Mucosa of descending colon (tissue), 3 donors: Measurements from ENCODE around the gene GNAS-AS1. TPM values are rescaled to one million over a fixed set of nuclear protein-coding genes. Genes with fewer than 3 reads are reported as not detected.

Source experiments
- ATAC-seq: fragments of 200-7000 bp; cut with Tn5 transposase; one replicate; pipeline ENCODE4 v1.9.1; 2020; ENCODE audit warnings: mild to moderate bottlenecking, moderate library complexity
- DNase-seq, 3 donors: peaks; one replicate each; pipeline ENCODE4 v3.0.0-alpha.2; 2020
- H3K36me3 ChIP-seq: fragments of 200-600 bp; one replicate; pipeline ENCODE4 v1.8.0; 2021; ENCODE audit warnings: low read depth, mild to moderate bottlenecking
- H3K4me1 ChIP-seq: fragments of 200-600 bp; one replicate; pipeline ENCODE4 v1.8.0; 2021; ENCODE audit warnings: low read depth, mild to moderate bottlenecking
- H3K4me3 ChIP-seq: fragments of 200-600 bp; one replicate; pipeline ENCODE4 v1.8.0; 2021; ENCODE audit warnings: mild to moderate bottlenecking
- H3K9me3 ChIP-seq: fragments of 200-600 bp; one replicate; pipeline ENCODE4 v1.8.0; 2021; ENCODE audit warnings: mild to moderate bottlenecking
- intact Hi-C, 2 donors: fragments of 100-400 bp; cut with DNase I in 1 of 2; cut with micrococcal nuclease in 1 of 2; formaldehyde crosslinking; loops; one replicate each; pipeline versions ENCODE4 v1.11.0 to v1.11.1; 2022; cut with DNase I, micrococcal nuclease
- total RNA-seq, 3 donors: library from RNA; stranded (reverse); fragmentation: NEBNext Ultra II Directional in 2 of 3; extraction: Animal tissue kit (Norgen Biotek cat#: 25700) in 2 of 3; gene quantifications; one replicate each; pipeline versions ENCODE4 v1.2.1 to v1.2.4, GENCODE V29; 2021 to 2023
- TF ChIP-seq, protein P1 (sequence below): fragments of 200-600 bp; IDR thresholded peaks from one replicate; pipeline ENCODE4 v1.8.0; 2022; ENCODE audit warnings: antibody characterized with exemption, mild to moderate bottlenecking
- donor health status: DM: no; HTN: no; CAD: no; lungs with moderate emphysema.
- donor health status: DM: no; HTN: no; CAD: no.
- donor health status: DM: no; HTN: yes; CAD: no.

GNAS-AS1 gene
- total RNA-seq, 3 donors from 2014 or later = 0.54 to 1.4 (median 1.0) TPM

DNA sequence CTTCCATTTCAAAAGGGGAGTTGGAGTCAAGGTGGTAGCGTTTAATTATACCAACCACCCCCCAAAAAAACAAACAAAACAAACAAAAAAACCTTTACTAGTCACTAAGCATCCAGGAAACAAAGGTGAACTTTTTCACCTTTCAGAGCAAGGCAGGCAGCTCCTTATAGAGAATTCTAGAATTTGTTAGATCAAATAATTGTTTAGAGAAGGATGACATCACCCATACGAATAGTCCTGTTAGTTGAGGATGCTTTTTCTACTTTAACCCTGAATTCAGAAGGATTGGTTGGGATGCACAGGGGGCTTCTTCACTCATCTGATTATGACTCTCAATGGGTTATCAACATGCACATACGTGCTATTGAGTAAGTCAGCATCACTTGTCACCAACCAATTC lies 46.1 kb upstream of the GNAS-AS1 start:
- ATAC-seq (no peak), DNase-seq (no peak)
- Histone ChIP-seq H3K4me1 (peaks cover 18% of the 10 kb centered on the region), H3K4me3 (no peak overlapping the region), H3K9me3 (no peaks in the 10 kb centered on the region), H3K36me3 (no peaks in the 10 kb centered on the region)
- TF ChIP-seq, protein P1, sequence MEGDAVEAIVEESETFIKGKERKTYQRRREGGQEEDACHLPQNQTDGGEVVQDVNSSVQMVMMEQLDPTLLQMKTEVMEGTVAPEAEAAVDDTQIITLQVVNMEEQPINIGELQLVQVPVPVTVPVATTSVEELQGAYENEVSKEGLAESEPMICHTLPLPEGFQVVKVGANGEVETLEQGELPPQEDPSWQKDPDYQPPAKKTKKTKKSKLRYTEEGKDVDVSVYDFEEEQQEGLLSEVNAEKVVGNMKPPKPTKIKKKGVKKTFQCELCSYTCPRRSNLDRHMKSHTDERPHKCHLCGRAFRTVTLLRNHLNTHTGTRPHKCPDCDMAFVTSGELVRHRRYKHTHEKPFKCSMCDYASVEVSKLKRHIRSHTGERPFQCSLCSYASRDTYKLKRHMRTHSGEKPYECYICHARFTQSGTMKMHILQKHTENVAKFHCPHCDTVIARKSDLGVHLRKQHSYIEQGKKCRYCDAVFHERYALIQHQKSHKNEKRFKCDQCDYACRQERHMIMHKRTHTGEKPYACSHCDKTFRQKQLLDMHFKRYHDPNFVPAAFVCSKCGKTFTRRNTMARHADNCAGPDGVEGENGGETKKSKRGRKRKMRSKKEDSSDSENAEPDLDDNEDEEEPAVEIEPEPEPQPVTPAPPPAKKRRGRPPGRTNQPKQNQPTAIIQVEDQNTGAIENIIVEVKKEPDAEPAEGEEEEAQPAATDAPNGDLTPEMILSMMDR = no peak
- intact Hi-C loops = no loop called here

DNA sequence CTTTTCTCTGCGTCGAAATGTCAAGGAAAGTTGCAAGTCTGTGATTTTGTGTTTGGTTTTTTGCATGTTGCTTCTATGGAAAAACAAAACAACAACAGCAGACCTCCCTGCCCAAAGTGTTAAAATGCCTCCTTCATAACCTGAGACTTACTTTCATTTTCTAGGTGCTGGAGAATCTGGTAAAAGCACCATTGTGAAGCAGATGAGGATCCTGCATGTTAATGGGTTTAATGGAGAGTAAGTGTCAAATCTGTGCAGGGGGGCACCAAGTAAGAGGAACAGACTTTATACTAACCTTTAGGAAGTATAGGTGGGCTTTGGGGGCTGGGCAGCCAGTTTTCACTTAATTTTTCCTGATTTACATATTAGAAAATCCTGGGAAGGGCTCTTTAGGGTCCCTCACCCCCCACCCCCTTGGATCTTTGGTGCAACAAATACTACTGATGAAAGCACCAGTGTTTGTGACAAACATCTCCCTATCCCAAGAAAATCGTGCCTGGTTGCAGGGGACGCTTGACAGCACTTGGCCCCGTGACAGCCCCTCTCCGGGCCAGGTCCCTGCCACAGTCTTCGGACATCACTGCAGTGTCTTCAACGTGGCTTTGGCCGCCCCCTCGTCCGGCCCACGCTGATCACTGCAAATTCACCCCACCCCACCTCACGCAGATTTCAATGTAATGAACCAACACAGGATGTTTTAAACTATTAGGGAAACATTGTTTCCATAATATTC lies 44.9 kb upstream of the GNAS-AS1 start:
- H3K4me1 ChIP-seq = peaks cover 18% of the 10 kb centered on the region
- H3K4me3 ChIP-seq = no peak overlapping the region
- no peak for DNase-seq
- no peaks in the 10 kb centered on the region for H3K36me3 ChIP-seq
- ATAC-seq = no peak
- intact Hi-C loops = no loop called here
- TF ChIP-seq, protein P1 = no peak
- no peaks in the 10 kb centered on the region for H3K9me3 ChIP-seq

DNA sequence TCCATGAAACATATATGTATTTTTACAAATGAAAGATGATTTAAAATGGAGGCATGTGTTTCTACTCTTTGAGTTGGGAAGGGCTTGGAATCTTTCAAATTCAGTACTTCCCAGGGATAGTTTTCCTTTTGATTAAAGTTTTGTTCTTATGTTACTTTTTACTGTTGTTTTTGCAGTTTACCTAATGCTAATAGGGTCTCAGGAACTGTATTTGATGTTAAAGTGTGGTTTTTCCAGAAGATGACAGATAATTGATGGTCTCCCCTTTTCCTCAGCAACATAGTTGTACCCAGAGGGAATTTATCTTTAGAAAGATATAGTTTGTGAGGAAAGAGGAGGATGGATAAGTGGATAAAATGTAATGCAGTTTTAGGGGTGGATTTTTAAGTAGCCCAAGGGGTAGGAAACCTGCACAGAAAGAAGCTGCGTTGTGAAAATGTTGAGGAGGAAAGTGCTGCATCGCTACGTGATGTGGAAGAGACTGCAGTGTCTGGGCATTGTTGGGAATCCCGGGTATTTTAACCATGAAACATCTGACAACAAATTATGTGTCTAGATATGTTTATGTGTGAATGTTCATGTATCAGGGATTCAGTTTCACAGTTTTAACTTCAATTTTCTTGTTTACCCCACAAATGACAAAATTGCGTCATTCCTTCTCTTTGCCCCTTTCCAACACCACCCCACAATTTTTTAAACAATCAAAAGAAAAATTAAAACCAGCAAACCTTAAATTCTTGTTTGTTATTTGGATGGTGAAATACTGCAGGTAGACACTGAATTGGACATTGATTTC lies 44.1 kb upstream of the GNAS-AS1 start:
- no peaks in the 10 kb centered on the region for H3K36me3 ChIP-seq
- no peaks in the 10 kb centered on the region for H3K9me3 ChIP-seq
- H3K4me3 ChIP-seq = no peak overlapping the region
- intact Hi-C loops = no loop called here
- no peak for ATAC-seq
- TF ChIP-seq, protein P1 = no peak
- H3K4me1 ChIP-seq = peaks cover 18% of the 10 kb centered on the region
- no peak for DNase-seq

DNA sequence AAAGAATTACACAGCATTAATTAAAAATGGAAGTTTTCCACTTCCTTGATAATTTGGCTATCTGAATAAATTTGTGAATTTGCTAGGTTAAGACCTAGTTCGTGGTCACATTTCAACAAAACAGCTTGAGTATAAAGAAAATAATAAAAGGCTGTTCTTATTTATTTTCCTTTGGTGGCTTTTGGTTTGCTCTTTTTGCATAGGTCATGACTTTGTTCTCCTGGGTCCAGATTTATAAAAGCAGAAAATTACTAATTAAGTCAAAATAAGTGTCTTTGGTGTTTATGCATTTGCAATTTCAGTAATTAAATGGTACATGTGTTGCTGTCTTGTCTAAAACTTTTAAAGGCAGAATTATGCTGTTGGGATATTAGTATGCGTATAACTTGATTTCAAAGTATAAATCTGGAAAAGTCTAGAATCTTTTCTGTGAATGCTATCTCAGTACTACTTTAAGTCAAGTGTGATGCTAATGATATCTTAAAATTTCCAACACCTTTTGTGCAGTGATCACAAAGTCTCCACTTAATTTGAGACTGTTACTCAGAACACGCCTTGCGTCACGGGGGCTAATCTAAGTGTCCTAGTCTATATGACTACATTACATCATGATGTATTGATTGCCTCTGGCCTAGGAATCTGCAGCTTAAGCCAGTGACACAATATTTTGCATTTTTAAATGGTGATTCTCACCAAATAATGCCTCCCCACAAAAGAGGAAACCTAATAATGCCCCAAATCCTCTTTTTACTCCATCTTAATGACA lies 42.8 kb upstream of the GNAS-AS1 start:
- intact Hi-C loops = no loop called here
- ATAC-seq (no peak), DNase-seq (no peak)
- TF ChIP-seq, protein P1 = no peak
- no peak overlapping the region for H3K4me3 ChIP-seq
- no peaks in the 10 kb centered on the region for H3K36me3 ChIP-seq
- no peaks in the 10 kb centered on the region for H3K9me3 ChIP-seq
- peaks cover 18% of the 10 kb centered on the region for H3K4me1 ChIP-seq

DNA sequence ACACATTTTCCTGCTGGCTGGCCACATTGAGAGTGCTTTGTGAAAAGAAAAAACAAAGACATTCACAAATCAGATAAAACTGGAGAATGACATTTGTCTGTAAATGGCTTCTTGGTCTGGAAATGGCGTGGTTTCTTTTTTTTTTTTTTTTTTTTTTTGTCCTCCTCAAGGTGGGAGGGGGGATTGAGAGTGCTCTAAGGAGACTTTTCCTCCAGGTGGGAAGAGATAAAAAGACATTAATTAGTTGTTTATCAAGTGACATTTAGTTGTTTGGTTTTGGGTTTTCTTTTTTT lies 42.2 kb upstream of the GNAS-AS1 start:
- H3K4me3 ChIP-seq = no peak overlapping the region
- DNase-seq (no peak), ATAC-seq (no peak)
- intact Hi-C loops = no loop called here
- TF ChIP-seq, protein P1 = no peak
- H3K9me3 ChIP-seq = no peaks in the 10 kb centered on the region
- no peaks in the 10 kb centered on the region for H3K36me3 ChIP-seq
- H3K4me1 ChIP-seq = peaks cover 21% of the 10 kb centered on the region
